ENCODE results near the gene PIP5K1C. TPM values are rescaled to one million over a fixed set of nuclear protein-coding genes. Genes with fewer than 3 reads are reported as not detected.
"Not testable (repeated sequence)": the region's sequence is repeated elsewhere in the genome, so short reads cannot be mapped to it uniquely, and the experiment has no call there.

Gene PIP5K1C
- total RNA-seq, 2 experiments from 2014 or later, result 18.9 to 23.5 TPM

- DNase-seq (no peak), ATAC-seq (ENCODE audit: low read depth) (no peak)
- Mint-ChIP-seq H3K36me3 (peaks cover 4% of the 10 kb centered on the region), H3K4me1 (no peaks in the 10 kb centered on the region), H3K27ac (no peak overlapping the region), H3K4me3 (no peak overlapping the region), H3K9me3 (no peaks in the 10 kb centered on the region), H3K27me3 (no peaks in the 10 kb centered on the region)
- POLR2A ChIA-PET, result no interaction called here
Measured at GRCh38 chr19:3653865-3654513, 46.3 kb downstream of the PIP5K1C start.

- Mint-ChIP-seq H3K27me3 (no peaks in the 10 kb centered on the region), H3K36me3 (peaks cover 4% of the 10 kb centered on the region), H3K9me3 (no peaks in the 10 kb centered on the region), H3K27ac (no peak overlapping the region), H3K4me1 (no peaks in the 10 kb centered on the region), H3K4me3 (no peak overlapping the region)
- DNase-seq (no peak), ATAC-seq (ENCODE audit: low read depth) (no peak)
- POLR2A ChIA-PET, result no interaction called here
Measured at GRCh38 chr19:3653081-3653795, 47.0 kb downstream of the PIP5K1C start.

GRCh38 chr19:3652422-3652821 is 47.8 kb downstream of the PIP5K1C start:
- H3K4me3 Mint-ChIP-seq, result no peak overlapping the region
- peaks cover 2% of the 10 kb centered on the region for H3K36me3 Mint-ChIP-seq
- H3K4me1 Mint-ChIP-seq, result no peaks in the 10 kb centered on the region
- no peaks in the 10 kb centered on the region for H3K27me3 Mint-ChIP-seq
- H3K27ac Mint-ChIP-seq, result no peak overlapping the region
- ATAC-seq (ENCODE audit: low read depth), result no peak
- no peak for DNase-seq
- POLR2A ChIA-PET, result no interaction called here
- no peaks in the 10 kb centered on the region for H3K9me3 Mint-ChIP-seq

GRCh38 chr19:3651684-3652083 is 48.6 kb downstream of the PIP5K1C start:
- Mint-ChIP-seq H3K9me3 (no peaks in the 10 kb centered on the region), H3K36me3 (peaks cover under 1% of the 10 kb centered on the region), H3K4me1 (no peaks in the 10 kb centered on the region), H3K27me3 (no peaks in the 10 kb centered on the region), H3K27ac (no peak overlapping the region), H3K4me3 (no peak overlapping the region)
- POLR2A ChIA-PET, result no interaction called here
- ATAC-seq (ENCODE audit: low read depth), result no peak
- DNase-seq, result no peak

- Mint-ChIP-seq H3K27me3 (no peaks in the 10 kb centered on the region), H3K4me3 (no peak overlapping the region), H3K9me3 (no peaks in the 10 kb centered on the region), H3K27ac (no peak overlapping the region), H3K4me1 (no peaks in the 10 kb centered on the region), H3K36me3 (peaks cover 1% of the 10 kb centered on the region)
- ATAC-seq (ENCODE audit: low read depth) (no peak), DNase-seq (no peak)
- POLR2A ChIA-PET, result no interaction called here
Measured at GRCh38 chr19:3649888-3650287, 50.4 kb downstream of the PIP5K1C start.

GRCh38 chr19:3648037-3648905 is 52.0 kb downstream of the PIP5K1C start:
- DNase-seq, result no peak
- no peak overlapping the region for H3K4me3 Mint-ChIP-seq
- POLR2A ChIA-PET, result no interaction called here
- H3K36me3 Mint-ChIP-seq, result peaks cover 1% of the 10 kb centered on the region
- ATAC-seq (ENCODE audit: low read depth), result no peak
- H3K27me3 Mint-ChIP-seq, result no peaks in the 10 kb centered on the region
- H3K9me3 Mint-ChIP-seq, result no peaks in the 10 kb centered on the region
- no peaks in the 10 kb centered on the region for H3K4me1 Mint-ChIP-seq
- no peak overlapping the region for H3K27ac Mint-ChIP-seq

- POLR2A ChIA-PET; H3K27me3 Mint-ChIP-seq; ATAC-seq (ENCODE audit: low read depth); DNase-seq; H3K27ac Mint-ChIP-seq; H3K4me1 Mint-ChIP-seq; H3K9me3 Mint-ChIP-seq; H3K36me3 Mint-ChIP-seq; H3K4me3 Mint-ChIP-seq: not testable (repeated sequence)
Measured at GRCh38 chr19:3647102-3647501, 53.2 kb downstream of the PIP5K1C start.

GRCh38 chr19:3646336-3647092 is 53.8 kb downstream of the PIP5K1C start:
- DNase-seq, result no peak
- POLR2A ChIA-PET, result no interaction called here
- no peaks in the 10 kb centered on the region for H3K9me3 Mint-ChIP-seq

GRCh38 chr19:3645726-3646125 is 54.5 kb downstream of the PIP5K1C start:
- POLR2A ChIA-PET, result no interaction called here
- H3K4me3 Mint-ChIP-seq, result no peak overlapping the region
- no peak for DNase-seq
- H3K27ac Mint-ChIP-seq, result no peak overlapping the region
- ATAC-seq (ENCODE audit: low read depth), result no peak
- H3K9me3 Mint-ChIP-seq, result no peaks in the 10 kb centered on the region
- peaks cover 1% of the 10 kb centered on the region for H3K36me3 Mint-ChIP-seq
- H3K27me3 Mint-ChIP-seq, result no peaks in the 10 kb centered on the region
- no peaks in the 10 kb centered on the region for H3K4me1 Mint-ChIP-seq

More at GRCh38 chr19:3646336-3647092, 53.8 kb downstream of the PIP5K1C start:
- H3K4me3 Mint-ChIP-seq, result no peak overlapping the region
- H3K27me3 Mint-ChIP-seq, result no peaks in the 10 kb centered on the region
- no peak for ATAC-seq (ENCODE audit: low read depth)
- peaks cover 1% of the 10 kb centered on the region for H3K36me3 Mint-ChIP-seq
- H3K4me1 Mint-ChIP-seq, result no peaks in the 10 kb centered on the region
- H3K27ac Mint-ChIP-seq, result no peak overlapping the region

- DNase-seq (no peak), ATAC-seq (ENCODE audit: low read depth) (no peak)
- POLR2A ChIA-PET, result no interaction called here
- no peak overlapping the region for H3K4me3 Mint-ChIP-seq
- no peaks in the 10 kb centered on the region for H3K4me1 Mint-ChIP-seq
- H3K9me3 Mint-ChIP-seq, result no peaks in the 10 kb centered on the region
- H3K27me3 Mint-ChIP-seq, result no peaks in the 10 kb centered on the region
- H3K36me3 Mint-ChIP-seq, result peaks cover 1% of the 10 kb centered on the region
- no peak overlapping the region for H3K27ac Mint-ChIP-seq
Measured at GRCh38 chr19:3645067-3645396, 55.2 kb downstream of the PIP5K1C start.

GRCh38 chr19:3644351-3645066 is 55.8 kb downstream of the PIP5K1C start:
- Mint-ChIP-seq H3K36me3 (peaks cover 1% of the 10 kb centered on the region), H3K27ac (no peak overlapping the region), H3K27me3 (no peaks in the 10 kb centered on the region), H3K4me3 (no peak overlapping the region), H3K9me3 (no peaks in the 10 kb centered on the region), H3K4me1 (no peaks in the 10 kb centered on the region)
- ATAC-seq (ENCODE audit: low read depth), result no peak
- DNase-seq, result no peak
- POLR2A ChIA-PET, result no interaction called here

GRCh38 chr19:3643674-3644313 is 56.5 kb downstream of the PIP5K1C start:
- Mint-ChIP-seq H3K27me3 (no peaks in the 10 kb centered on the region), H3K4me1 (no peaks in the 10 kb centered on the region), H3K36me3 (peaks cover 1% of the 10 kb centered on the region), H3K9me3 (no peaks in the 10 kb centered on the region), H3K4me3 (no peak overlapping the region), H3K27ac (no peak overlapping the region)
- ATAC-seq (ENCODE audit: low read depth) (no peak), DNase-seq (no peak)
- POLR2A ChIA-PET, result no interaction called here
